Neural crest cell (in vitro differentiated cells): ENCODE results near the gene SLC37A1. TPM values are rescaled to one million over a fixed set of nuclear protein-coding genes. Genes with fewer than 3 reads are reported as not detected.

Experiments used
- DNase-seq: peaks from one replicate; pipeline ENCODE4 v3.0.0; 2021; ENCODE audit warnings: low read depth, mixed read lengths, low spot score
- H3K27ac Mint-ChIP-seq: one replicate; pipeline ENCODE4 v1.8.0; 2021; ENCODE audit warnings: mild to moderate bottlenecking, mixed read lengths; ENCODE audit not compliant: unreplicated experiment
- H3K27me3 Mint-ChIP-seq: 2 replicates; pipeline ENCODE4 v1.8.0; 2021; ENCODE audit warnings: low read depth, mild to moderate bottlenecking, mixed read lengths
- H3K36me3 Mint-ChIP-seq: 2 replicates; pipeline ENCODE4 v1.8.0; 2021; ENCODE audit warnings: low read depth, mild to moderate bottlenecking, mixed read lengths
- H3K4me1 Mint-ChIP-seq: 2 replicates; pipeline ENCODE4 v1.8.0; 2021; ENCODE audit warnings: mixed read lengths
- H3K4me3 Mint-ChIP-seq: one replicate; pipeline ENCODE4 v1.8.0; 2021; ENCODE audit warnings: mild to moderate bottlenecking, mixed read lengths
- H3K9me3 Mint-ChIP-seq: 2 replicates; pipeline ENCODE4 v1.8.0; 2021; ENCODE audit warnings: mixed read lengths
- total RNA-seq: library from RNA; stranded (reverse); gene quantifications from 2 replicates; pipeline ENCODE4 v1.2.1, GENCODE V29; 2021
- TF ChIP-seq, protein P1 (sequence below): fragments of 200-600 bp; sonication (generic); conservative IDR thresholded peaks from 2 replicates; pipeline ENCODE4 v1.5.0; 2021; ENCODE audit warnings: antibody characterized with exemption, mild to moderate bottlenecking

SLC37A1 gene
- total RNA-seq, 1 donor from 2014 or later: 9.1 TPM

DNA sequence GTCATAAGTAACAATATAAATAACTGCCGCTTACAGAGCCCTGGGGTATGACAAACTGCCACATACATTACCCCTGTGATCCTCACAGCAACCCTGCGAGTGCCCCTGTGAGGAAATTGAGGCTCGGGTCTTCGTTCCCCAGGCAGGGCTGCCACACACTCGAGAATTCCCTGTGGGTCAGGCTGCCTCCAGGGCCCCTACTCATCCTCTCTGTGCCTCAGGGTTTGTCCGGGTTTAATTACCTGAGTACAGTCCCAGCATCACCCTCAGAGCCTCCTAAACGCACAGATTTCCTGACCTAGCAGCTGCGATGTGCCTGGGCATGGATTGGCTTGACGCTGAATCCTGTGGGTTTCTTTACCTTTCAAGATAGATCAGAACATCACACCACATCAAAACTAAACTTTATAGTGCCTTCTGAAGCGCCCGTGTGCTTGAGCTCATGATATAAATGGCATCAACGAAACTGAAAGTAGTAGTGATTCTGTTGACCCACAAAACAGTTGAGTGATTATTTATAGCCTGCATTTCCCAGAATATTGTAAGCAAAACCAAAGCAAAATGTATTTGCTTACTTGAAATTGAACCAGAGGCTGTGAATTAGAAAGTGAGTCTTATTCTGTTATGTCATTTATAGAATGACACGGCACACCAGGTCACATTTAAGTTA lies 14.0 kb downstream of the SLC37A1 start:
- H3K9me3 Mint-ChIP-seq: no peaks in the 10 kb centered on the region
- peaks cover 2% of the 10 kb centered on the region for H3K27me3 Mint-ChIP-seq
- DNase-seq: no peak
- peaks cover 37% of the 10 kb centered on the region for H3K4me1 Mint-ChIP-seq
- TF ChIP-seq, protein P1, sequence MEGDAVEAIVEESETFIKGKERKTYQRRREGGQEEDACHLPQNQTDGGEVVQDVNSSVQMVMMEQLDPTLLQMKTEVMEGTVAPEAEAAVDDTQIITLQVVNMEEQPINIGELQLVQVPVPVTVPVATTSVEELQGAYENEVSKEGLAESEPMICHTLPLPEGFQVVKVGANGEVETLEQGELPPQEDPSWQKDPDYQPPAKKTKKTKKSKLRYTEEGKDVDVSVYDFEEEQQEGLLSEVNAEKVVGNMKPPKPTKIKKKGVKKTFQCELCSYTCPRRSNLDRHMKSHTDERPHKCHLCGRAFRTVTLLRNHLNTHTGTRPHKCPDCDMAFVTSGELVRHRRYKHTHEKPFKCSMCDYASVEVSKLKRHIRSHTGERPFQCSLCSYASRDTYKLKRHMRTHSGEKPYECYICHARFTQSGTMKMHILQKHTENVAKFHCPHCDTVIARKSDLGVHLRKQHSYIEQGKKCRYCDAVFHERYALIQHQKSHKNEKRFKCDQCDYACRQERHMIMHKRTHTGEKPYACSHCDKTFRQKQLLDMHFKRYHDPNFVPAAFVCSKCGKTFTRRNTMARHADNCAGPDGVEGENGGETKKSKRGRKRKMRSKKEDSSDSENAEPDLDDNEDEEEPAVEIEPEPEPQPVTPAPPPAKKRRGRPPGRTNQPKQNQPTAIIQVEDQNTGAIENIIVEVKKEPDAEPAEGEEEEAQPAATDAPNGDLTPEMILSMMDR: no peak
- H3K27ac Mint-ChIP-seq: no peak overlapping the region
- no peaks in the 10 kb centered on the region for H3K36me3 Mint-ChIP-seq
- H3K4me3 Mint-ChIP-seq: no peak overlapping the region

DNA sequence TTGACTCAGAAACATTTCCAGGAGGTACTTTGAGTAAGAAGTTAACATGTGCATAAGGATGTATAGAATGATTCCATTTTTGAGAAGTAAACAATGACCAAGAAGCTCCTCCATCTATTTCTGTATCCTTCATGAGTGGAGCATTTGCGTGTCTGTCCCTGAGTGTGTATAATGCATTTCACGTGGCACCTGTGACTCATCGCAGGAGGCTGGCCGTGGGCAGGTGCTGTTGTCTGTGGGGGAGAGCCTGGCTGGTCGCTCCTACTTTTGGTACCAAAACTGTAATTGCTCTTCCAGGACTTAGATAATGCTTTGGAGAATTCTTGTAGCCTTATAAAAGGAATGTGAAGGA lies 16.5 kb downstream of the SLC37A1 start:
- Mint-ChIP-seq H3K27ac (no peak overlapping the region), H3K4me1 (peaks cover 28% of the 10 kb centered on the region), H3K9me3 (no peaks in the 10 kb centered on the region), H3K36me3 (no peaks in the 10 kb centered on the region), H3K4me3 (no peak overlapping the region), H3K27me3 (peaks cover 2% of the 10 kb centered on the region)
- TF ChIP-seq, protein P1: no peak
- DNase-seq: no peak

DNA sequence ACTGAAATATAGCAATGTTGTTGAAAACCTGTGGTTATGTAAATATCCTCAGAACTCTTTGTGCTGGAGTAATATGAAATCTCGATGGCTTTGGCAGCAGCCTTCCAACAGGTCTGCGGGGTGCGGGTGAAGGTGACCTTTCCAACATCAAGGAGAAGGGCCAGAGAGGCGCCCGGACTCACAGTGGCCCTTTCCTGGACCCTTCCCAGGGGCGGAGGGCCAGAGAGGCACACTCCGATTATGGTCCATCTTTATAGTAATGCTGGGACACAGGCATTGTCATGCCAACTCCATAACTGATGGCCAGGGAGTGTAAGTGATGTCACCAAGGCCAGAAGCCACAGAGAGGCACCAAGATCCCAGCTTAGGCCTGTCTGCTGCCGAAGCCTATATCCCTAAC lies 18.1 kb downstream of the SLC37A1 start:
- TF ChIP-seq, protein P1: no peak
- no peak overlapping the region for H3K4me3 Mint-ChIP-seq
- no peaks in the 10 kb centered on the region for H3K27me3 Mint-ChIP-seq
- H3K4me1 Mint-ChIP-seq: peaks cover 17% of the 10 kb centered on the region
- no peak overlapping the region for H3K27ac Mint-ChIP-seq
- H3K9me3 Mint-ChIP-seq: no peaks in the 10 kb centered on the region
- no peaks in the 10 kb centered on the region for H3K36me3 Mint-ChIP-seq
- DNase-seq: no peak

DNA sequence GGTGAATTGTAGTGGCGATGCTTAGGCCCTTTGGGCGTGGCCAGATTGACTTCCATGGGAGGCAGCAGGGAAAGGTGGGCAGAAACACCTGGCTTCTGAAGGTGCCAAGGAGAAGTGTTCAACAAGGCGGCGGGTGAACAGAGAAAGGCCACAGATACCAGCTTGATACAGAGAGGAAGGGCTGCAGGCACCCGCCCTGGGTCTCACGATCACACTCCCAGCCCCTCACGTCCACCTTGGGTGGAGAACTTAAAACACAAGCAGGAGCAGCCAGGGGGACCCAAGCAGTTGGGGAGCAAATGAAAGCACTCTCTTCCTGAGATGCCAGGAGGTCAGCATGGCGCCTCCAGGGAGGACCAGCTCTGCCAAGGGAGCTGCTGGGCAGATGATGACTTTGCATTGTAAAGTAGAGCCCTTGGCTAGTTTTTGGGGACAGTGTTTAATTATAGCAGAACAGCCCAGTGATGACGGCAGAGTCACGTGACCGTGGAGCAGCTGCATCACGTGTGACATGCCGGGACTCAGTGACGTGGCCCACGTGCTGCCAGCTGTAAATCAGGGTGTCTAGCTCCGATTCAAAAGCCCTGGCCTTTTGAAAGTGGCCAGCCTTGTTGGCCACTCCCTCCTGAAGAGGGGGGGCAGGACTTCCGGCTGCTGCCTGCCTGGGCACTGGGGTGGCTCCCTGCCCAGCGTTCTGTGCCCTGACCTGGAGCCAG lies 19.0 kb downstream of the SLC37A1 start:
- Mint-ChIP-seq H3K27me3 (no peaks in the 10 kb centered on the region), H3K27ac (no peak overlapping the region), H3K4me3 (no peak overlapping the region), H3K36me3 (no peaks in the 10 kb centered on the region), H3K4me1 (peaks cover 17% of the 10 kb centered on the region), H3K9me3 (no peaks in the 10 kb centered on the region)
- TF ChIP-seq, protein P1: no peak
- DNase-seq: no peak

DNA sequence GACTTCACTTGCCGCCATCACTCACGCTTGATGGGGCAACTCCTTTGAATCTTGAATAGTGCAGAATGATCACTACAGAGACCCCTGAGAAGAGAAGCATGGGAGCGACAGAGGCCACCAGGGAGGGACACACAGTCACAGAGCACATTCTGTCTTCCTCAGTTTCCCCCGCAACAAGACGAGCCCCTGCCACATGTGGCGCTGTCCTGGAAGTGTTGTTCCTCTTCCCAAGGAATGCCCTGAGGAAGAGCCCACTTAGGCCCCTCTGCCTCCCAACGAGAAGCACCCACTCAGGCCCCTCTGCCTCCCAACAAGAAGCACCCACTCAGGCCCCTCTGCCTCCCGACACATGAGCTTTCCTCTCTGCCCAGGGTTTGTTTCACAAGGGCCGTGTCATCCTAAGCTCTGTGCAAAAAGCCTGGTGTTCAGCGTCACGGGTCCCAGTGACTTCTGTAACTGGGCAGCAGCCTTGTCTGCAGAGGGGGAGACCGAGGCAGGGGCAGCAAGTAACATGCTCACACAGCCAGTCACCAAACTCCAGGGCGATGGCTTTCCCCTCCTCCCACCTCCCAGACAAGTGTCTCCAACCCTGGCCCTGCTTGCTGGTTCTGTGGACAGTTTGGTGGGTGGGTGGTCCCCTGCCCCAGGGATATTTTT lies 19.8 kb downstream of the SLC37A1 start:
- H3K36me3 Mint-ChIP-seq: no peaks in the 10 kb centered on the region
- H3K4me1 Mint-ChIP-seq: peaks cover 17% of the 10 kb centered on the region
- no peak overlapping the region for H3K27ac Mint-ChIP-seq
- no peak overlapping the region for H3K4me3 Mint-ChIP-seq
- no peaks in the 10 kb centered on the region for H3K9me3 Mint-ChIP-seq
- no peak for DNase-seq
- TF ChIP-seq, protein P1: no peak
- H3K27me3 Mint-ChIP-seq: no peaks in the 10 kb centered on the region
